ENCODE data around the gene TMEM184A.

- TF ChIP-seq CTCF (IDR thresholded peaks at IDR 0.05; ENCODE audit: low read depth, low read length) (no peak), EZH2phosphoT487 (IDR thresholded peaks at IDR 0.05; ENCODE audit: low read depth) (no peak)
Observed at GRCh38 chr7:1514995-1515401, 41.0 kb downstream of the TMEM184A start.
